ENCODE data around the gene C2orf76. TPM values are rescaled to one million over a fixed set of nuclear protein-coding genes. Genes with fewer than 3 reads are reported as not detected.
"Not testable (repeated sequence)": the region's sequence is repeated elsewhere in the genome, so short reads cannot be mapped to it uniquely, and the experiment has no call there.

The C2orf76 gene
- total and polyA plus RNA-seq, 2 donors (not counting 1 experiment from before 2014, with no cell fraction given) = 6.9 to 13.6 TPM

DNA sequence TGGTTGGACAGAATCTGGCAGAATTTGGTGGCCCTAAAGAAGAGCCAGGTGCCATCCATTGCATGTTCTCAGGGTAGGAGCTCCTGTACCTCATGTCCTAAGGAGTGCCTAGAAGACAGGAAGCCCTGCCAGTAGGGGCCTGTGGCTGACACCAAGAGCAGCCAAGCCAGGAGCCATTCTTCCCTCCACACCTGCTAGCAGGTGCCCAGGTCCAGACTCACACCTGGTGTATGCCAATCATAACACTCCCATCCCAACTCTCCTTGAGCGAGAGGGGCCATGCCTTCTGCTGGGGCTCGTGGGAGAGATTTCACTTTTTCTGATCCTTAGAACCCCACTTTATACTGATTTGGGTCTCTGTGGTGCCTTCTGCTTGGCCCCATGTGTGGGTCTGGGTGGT lies 38.5 kb upstream of the C2orf76 start:
- 94% methylated on average over 2 of the region's 2 CpGs for WGBS (ENCODE audit: insufficient coverage)
- Histone ChIP-seq H3K4me3 (ENCODE audit: control extremely low read depth in 1 of 5, extremely low read depth in 1 of 5, insufficient read depth in 1 of 5, low read depth in 2 of 5, low read length in 4 of 5) (no peak overlapping the region), H4K20me1 (ENCODE audit: control insufficient read depth, insufficient read depth, low read length, poor library complexity, severe bottlenecking) (no peaks in the 10 kb centered on the region), H2AFZ (ENCODE audit: insufficient read depth, low read depth, low read length, poor library complexity, severe bottlenecking) (no peak overlapping the region), H3K27me3 (replicated peaks in 1 of 4; ENCODE audit: control extremely low read depth in 1 of 4, control insufficient read depth in 3 of 4, insufficient read depth in 4 of 4, low read length in 3 of 4) (peaks cover 0 to 3% (median 0%) of the 10 kb centered on the region in 4 experiments), H3K27ac (ENCODE audit: low read length in 2 of 2) (no peak overlapping the region), H3K9me3 (ENCODE audit: control extremely low read depth in 1 of 3, control insufficient read depth in 2 of 3, insufficient read depth in 1 of 3, low read length in 2 of 3) (peaks cover 0 to 3% (median 0%) of the 10 kb centered on the region in 3 donors), H3K4me2 (replicated peaks; ENCODE audit: low read depth, low read length, poor library complexity, severe bottlenecking) (no peak overlapping the region), H3K36me3 (replicated peaks in 1 of 2; ENCODE audit: control extremely low read depth in 1 of 2, control insufficient read depth in 1 of 2, extremely low read depth in 1 of 2, insufficient read depth in 2 of 2, low read length in 1 of 2) (no peaks in the 10 kb centered on the region), H3K79me2 (ENCODE audit: control insufficient read depth, insufficient read depth, low read length) (no peaks in the 10 kb centered on the region), H3K4me1 (ENCODE audit: control insufficient read depth in 2 of 2, insufficient read depth in 2 of 2, low read length in 2 of 2) (no peaks in the 10 kb centered on the region), H3K9ac (ENCODE audit: low read length) (no peak overlapping the region)
- POLR2A ChIA-PET = no interaction called here
- DNase-seq (no peak), ATAC-seq (ENCODE audit: low read depth) (no peak)
- no peak overlapping the region for H3K27ac Mint-ChIP-seq
- intact Hi-C loops (cut with micrococcal nuclease) = loop anchor here (5.0 kb wide), 1 partner anchor 1277 kb away; no protein-coding TSS in a partner anchor
- H3K4me1 Mint-ChIP-seq = no peaks in the 10 kb centered on the region
- CTCF ChIA-PET = interaction anchor here (1.3 to 2.7 kb wide), 4 partner anchors 70 to 298 kb away, joined by 3 to 15 read pairs (median 9); no protein-coding TSS in a partner anchor
- no peak for TF ChIP-seq EZH2 (IDR thresholded peaks at IDR 0.05; ENCODE audit: borderline replicate concordance, insufficient read depth, low read depth, low read length, poor library complexity, severe bottlenecking)
- TF ChIP-seq, protein P1, sequence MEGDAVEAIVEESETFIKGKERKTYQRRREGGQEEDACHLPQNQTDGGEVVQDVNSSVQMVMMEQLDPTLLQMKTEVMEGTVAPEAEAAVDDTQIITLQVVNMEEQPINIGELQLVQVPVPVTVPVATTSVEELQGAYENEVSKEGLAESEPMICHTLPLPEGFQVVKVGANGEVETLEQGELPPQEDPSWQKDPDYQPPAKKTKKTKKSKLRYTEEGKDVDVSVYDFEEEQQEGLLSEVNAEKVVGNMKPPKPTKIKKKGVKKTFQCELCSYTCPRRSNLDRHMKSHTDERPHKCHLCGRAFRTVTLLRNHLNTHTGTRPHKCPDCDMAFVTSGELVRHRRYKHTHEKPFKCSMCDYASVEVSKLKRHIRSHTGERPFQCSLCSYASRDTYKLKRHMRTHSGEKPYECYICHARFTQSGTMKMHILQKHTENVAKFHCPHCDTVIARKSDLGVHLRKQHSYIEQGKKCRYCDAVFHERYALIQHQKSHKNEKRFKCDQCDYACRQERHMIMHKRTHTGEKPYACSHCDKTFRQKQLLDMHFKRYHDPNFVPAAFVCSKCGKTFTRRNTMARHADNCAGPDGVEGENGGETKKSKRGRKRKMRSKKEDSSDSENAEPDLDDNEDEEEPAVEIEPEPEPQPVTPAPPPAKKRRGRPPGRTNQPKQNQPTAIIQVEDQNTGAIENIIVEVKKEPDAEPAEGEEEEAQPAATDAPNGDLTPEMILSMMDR (IDR thresholded peaks at IDR 0.05) = no peak
- peaks cover 11% of the 10 kb centered on the region for H3K27me3 Mint-ChIP-seq
- H3K4me3 Mint-ChIP-seq = no peak overlapping the region
- no peaks in the 10 kb centered on the region for H3K9me3 Mint-ChIP-seq (ENCODE audit: insufficient read depth)

DNA sequence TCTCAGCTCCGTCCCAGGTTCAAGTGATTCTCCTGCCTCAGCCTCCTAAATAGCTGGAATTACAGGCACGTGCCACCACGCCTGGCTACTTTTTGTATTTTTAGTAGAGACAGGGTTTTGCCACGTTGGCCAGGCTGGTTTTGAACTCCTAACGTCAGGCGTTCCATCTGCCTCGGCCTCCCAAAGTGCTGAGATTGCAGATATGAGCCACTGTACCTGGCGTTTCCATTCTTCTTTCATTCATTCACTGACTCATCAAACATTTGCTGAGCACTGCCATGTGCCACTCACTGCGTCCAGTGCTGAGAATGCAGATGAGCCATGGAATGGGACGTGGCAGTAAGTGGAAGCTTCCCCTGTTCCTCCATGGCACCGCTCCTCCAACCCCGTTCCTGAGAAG lies 37.0 kb upstream of the C2orf76 start:
- H3K9me3 Mint-ChIP-seq (ENCODE audit: insufficient read depth); H4K20me1 ChIP-seq (ENCODE audit: control insufficient read depth, insufficient read depth, low read length, poor library complexity, severe bottlenecking); H3K4me1 Mint-ChIP-seq; H3K27me3 ChIP-seq (replicated peaks in 1 of 4; ENCODE audit: control extremely low read depth in 1 of 4, control insufficient read depth in 3 of 4, insufficient read depth in 4 of 4, low read length in 3 of 4); ATAC-seq (ENCODE audit: low read depth); H3K27ac Mint-ChIP-seq; H3K4me1 ChIP-seq (ENCODE audit: control insufficient read depth in 2 of 2, insufficient read depth in 2 of 2, low read length in 2 of 2); H3K4me3 ChIP-seq (ENCODE audit: control extremely low read depth in 1 of 5, extremely low read depth in 1 of 5, insufficient read depth in 1 of 5, low read depth in 2 of 5, low read length in 4 of 5); H3K36me3 ChIP-seq (replicated peaks in 1 of 2; ENCODE audit: control extremely low read depth in 1 of 2, control insufficient read depth in 1 of 2, extremely low read depth in 1 of 2, insufficient read depth in 2 of 2, low read length in 1 of 2); H3K9me3 ChIP-seq (ENCODE audit: control extremely low read depth in 1 of 3, control insufficient read depth in 2 of 3, insufficient read depth in 1 of 3, low read length in 2 of 3); intact Hi-C loops (cut with micrococcal nuclease); H3K27ac ChIP-seq (ENCODE audit: low read length in 2 of 2); H2AFZ ChIP-seq (ENCODE audit: insufficient read depth, low read depth, low read length, poor library complexity, severe bottlenecking); H3K79me2 ChIP-seq (ENCODE audit: control insufficient read depth, insufficient read depth, low read length); H3K9ac ChIP-seq (ENCODE audit: low read length); POLR2A ChIA-PET; H3K4me2 ChIP-seq (replicated peaks; ENCODE audit: low read depth, low read length, poor library complexity, severe bottlenecking); DNase-seq; H3K4me3 Mint-ChIP-seq: not testable (repeated sequence)
- CTCF ChIA-PET = interaction anchor here (0.9 to 2.7 kb wide), 2 partner anchors 31 to 73 kb away, joined by 3 to 15 read pairs; no protein-coding TSS in a partner anchor
- peaks cover 21% of the 10 kb centered on the region for H3K27me3 Mint-ChIP-seq
- 93% methylated on average over 3 of the region's 12 CpGs for WGBS (ENCODE audit: insufficient coverage)
